ENCODE results near the gene PPP1R14C. TPM values are rescaled to one million over a fixed set of nuclear protein-coding genes. Genes with fewer than 3 reads are reported as not detected.
"Not testable (repeated sequence)": the region's sequence is repeated elsewhere in the genome, so short reads cannot be mapped to it uniquely, and the experiment has no call there.

Gene PPP1R14C
- total RNA-seq, 1 donor from 2014 or later, result not detected

GRCh38 chr6:150214310-150214709 is 71.5 kb downstream of the PPP1R14C start:
- no peak for DNase-seq (ENCODE audit: low read depth)

GRCh38 chr6:150220634-150221551 is 78.0 kb downstream of the PPP1R14C start:
- DNase-seq (ENCODE audit: low read depth), result no peak

- no peak for DNase-seq (ENCODE audit: low read depth)
These were observed 82.0 kb downstream of the PPP1R14C start for GRCh38 chr6:150224820-150225219.

GRCh38 chr6:150227281-150227680 is 84.4 kb downstream of the PPP1R14C start:
- no peak for DNase-seq (ENCODE audit: low read depth)

GRCh38 chr6:150228072-150228733 is 85.4 kb downstream of the PPP1R14C start:
- no peak for DNase-seq (ENCODE audit: low read depth)

- DNase-seq (ENCODE audit: low read depth), result no peak
These were observed 86.8 kb downstream of the PPP1R14C start for GRCh38 chr6:150229436-150230163.

- DNase-seq (ENCODE audit: low read depth), result no peak
These were observed 87.3 kb downstream of the PPP1R14C start for GRCh38 chr6:150230164-150230561.

GRCh38 chr6:150230832-150231524 is 88.1 kb downstream of the PPP1R14C start:
- no peak for DNase-seq (ENCODE audit: low read depth)

- no peak for DNase-seq (ENCODE audit: low read depth)
These were observed 88.6 kb downstream of the PPP1R14C start for GRCh38 chr6:150231525-150231850.

GRCh38 chr6:150233843-150234269 is 91.0 kb downstream of the PPP1R14C start:
- no peak for DNase-seq (ENCODE audit: low read depth)

- DNase-seq (ENCODE audit: low read depth), result no peak
These were observed 92.4 kb downstream of the PPP1R14C start for GRCh38 chr6:150235218-150235617.

GRCh38 chr6:150236114-150236513 is 93.3 kb downstream of the PPP1R14C start:
- DNase-seq (ENCODE audit: low read depth), result no peak

- DNase-seq (ENCODE audit: low read depth), result no peak
These were observed 93.7 kb downstream of the PPP1R14C start for GRCh38 chr6:150236544-150236943.

- DNase-seq (ENCODE audit: low read depth), result no peak
These were observed 94.8 kb downstream of the PPP1R14C start for GRCh38 chr6:150237626-150238025.

- no peak for DNase-seq (ENCODE audit: low read depth)
These were observed 95.5 kb downstream of the PPP1R14C start for GRCh38 chr6:150238336-150238741.

GRCh38 chr6:150238846-150239407 is 96.1 kb downstream of the PPP1R14C start:
- DNase-seq (ENCODE audit: low read depth), result no peak

- not testable (repeated sequence) for DNase-seq (ENCODE audit: low read depth)
These were observed 98.9 kb downstream of the PPP1R14C start for GRCh38 chr6:150241756-150242155.

- DNase-seq (ENCODE audit: low read depth), result no peak
These were observed 100.9 kb downstream of the PPP1R14C start for GRCh38 chr6:150243620-150244314.

GRCh38 chr6:150245148-150245935 is 102.5 kb downstream of the PPP1R14C start:
- DNase-seq (ENCODE audit: low read depth), result no peak

Measured in myocyte (in vitro differentiated cells).